A549 (cell line): ENCODE measurements around the gene TANGO2. TPM values are rescaled to one million over a fixed set of nuclear protein-coding genes. Genes with fewer than 3 reads are reported as not detected.

Experiments
- ATAC-seq, 2 experiments: fragments of 200-7000 bp in 1 of 2; fragments of >200 bp in 1 of 2; cut with Nextera tagmentation in 1 of 2; cut with Tn5 transposase in 1 of 2; 3 replicates each; pipeline versions ENCODE4 v1.8.0 to v1.9.1; 2018 to 2020; ENCODE audit warnings: mild to moderate bottlenecking in 1 of 2, moderate library complexity in 1 of 2
- CTCF ChIA-PET: fragments of 300-600 bp; sonication (Branson Sonifier 250); formaldehyde crosslinking; extraction: SDS; loops from one replicate; lab custom pipeline; 2021; ENCODE audit warnings: antibody characterized with exemption, inconsistent platforms; lab: Yijun Ruan, JAX
- POLR2A ChIA-PET: fragments of 350-600 bp; formaldehyde crosslinking; extraction: SDS; loops from one replicate; lab custom pipeline; 2021; ENCODE audit warnings: antibody characterized with exemption, inconsistent platforms; lab: Yijun Ruan, JAX
- DNase-seq, 2 experiments: peaks; one replicate each; pipeline versions ENCODE4 v3.0.0 to v3.0.0-alpha.2; 2011 to 2016; ENCODE audit warnings: low read depth in 1 of 2, low spot score in 1 of 2
- FAIRE-seq: peaks from 2 replicates; lab custom pipeline; 2011; peaks lifted over from hg19 to GRCh38; lab: Jason Lieb, UNC
- H3K27ac ChIP-seq, 2 experiments: fragments of >200 bp; sonication (Bioruptor Twin); formaldehyde crosslinking; 3 replicates each; pipeline ENCODE4 v1.5.1; 2016 to 2017
- H3K4me1 ChIP-seq: fragments of >200 bp; sonication (Bioruptor Twin); formaldehyde crosslinking; 3 replicates; pipeline ENCODE4 v1.6.1; 2016
- H3K4me2 ChIP-seq: fragments of >200 bp; sonication (Bioruptor Twin); formaldehyde crosslinking; 3 replicates; pipeline ENCODE4 v1.6.1; 2016
- H3K4me3 ChIP-seq: fragments of >200 bp; sonication (Bioruptor Twin); formaldehyde crosslinking; 3 replicates; pipeline ENCODE4 v1.5.1; 2016
- H3K9me3 ChIP-seq: fragments of >200 bp; sonication (Bioruptor Twin); formaldehyde crosslinking; 3 replicates; pipeline ENCODE4 v1.6.1; 2016
- CBX2 ChIP-seq: fragments of 200-600 bp; sonication (generic); IDR thresholded peaks from 2 replicates; pipeline ENCODE4 v1.6.1; 2016; ENCODE audit warnings: low read depth, mild to moderate bottlenecking, borderline replicate concordance
- EHMT2 ChIP-seq: fragments of 200-600 bp; sonication (generic); IDR thresholded peaks from 2 replicates; pipeline ENCODE4 v1.6.1; 2016; ENCODE audit warnings: antibody characterized with exemption, low read depth, mild to moderate bottlenecking, moderate library complexity
- HDAC2 ChIP-seq: fragments of 200-600 bp; sonication (generic); IDR thresholded peaks from 2 replicates; pipeline ENCODE4 v1.6.1; 2016
- HOXA7 ChIP-seq: fragments of 250-450 bp; sonication (Bioruptor Pico); IDR thresholded peaks from 2 replicates; pipeline ENCODE4 v1.5.0; 2020; ENCODE audit warnings: mild to moderate bottlenecking, moderate library complexity
- NFE2L2 ChIP-seq: fragments of 150-350 bp; conservative IDR thresholded peaks from 2 replicates; pipeline ENCODE4 v1.6.1; 2014; ENCODE audit warnings: low read length
- NPAS2 ChIP-seq: fragments of 250-450 bp; sonication (Bioruptor Pico); IDR thresholded peaks from 2 replicates; pipeline ENCODE4 v1.8.0; 2022; ENCODE audit warnings: mild to moderate bottlenecking, moderate library complexity, borderline replicate concordance
- SMC3 ChIP-seq: fragments of >200 bp; sonication (Bioruptor Twin); formaldehyde crosslinking; IDR thresholded peaks from 3 replicates; pipeline ENCODE4 v1.6.1; 2018; ENCODE audit warnings: inconsistent platforms
- WGBS: methylation state at CpG from one replicate; pipeline ENCODE4 v1.1.6; 2017; ENCODE audit errors: missing lambda C conversion rate; 5-methylcytosine and 5-hydroxymethylcytosine counted together
- polyA plus RNA-seq, 4 experiments: library from polyadenylated mRNA; depleted of rRNA in 3 of 4; stranded (reverse); fragments of >200 nt; fragmentation: RNase III in 1 of 4; extraction: RNeasy Plus Mini Kit Qiagen cat#74134 plus additional on column Dnase treatment in 1 of 4; gene quantifications; 2 replicates in 3 of 4; 3 replicates in 1 of 4; pipeline ENCODE4 v1.2.3, GENCODE V29; 2011 to 2017
- small RNA-seq, 6 experiments: library from RNA; depleted of rRNA; stranded (forward); fragments of <200 nt; gene quantifications; one replicate each; pipeline ENCODE3, GENCODE V24; 2012
- TF ChIP-seq, protein P1 (sequence below): IDR thresholded peaks from 2 replicates; pipeline ENCODE4 v1.6.1; 2012; ENCODE audit warnings: low read depth, borderline replicate concordance
- TF ChIP-seq, protein P2 (sequence below): fragments of 150-350 bp; IDR thresholded peaks from 2 replicates; pipeline ENCODE4 v1.6.1; 2014; ENCODE audit warnings: low read depth, mild to moderate bottlenecking, low read length

TANGO2 gene
- polyA plus RNA-seq, 2 of the 4 experiments (the other 2 are of a cell fraction) = 13.2 to 13.8 TPM

DNA sequence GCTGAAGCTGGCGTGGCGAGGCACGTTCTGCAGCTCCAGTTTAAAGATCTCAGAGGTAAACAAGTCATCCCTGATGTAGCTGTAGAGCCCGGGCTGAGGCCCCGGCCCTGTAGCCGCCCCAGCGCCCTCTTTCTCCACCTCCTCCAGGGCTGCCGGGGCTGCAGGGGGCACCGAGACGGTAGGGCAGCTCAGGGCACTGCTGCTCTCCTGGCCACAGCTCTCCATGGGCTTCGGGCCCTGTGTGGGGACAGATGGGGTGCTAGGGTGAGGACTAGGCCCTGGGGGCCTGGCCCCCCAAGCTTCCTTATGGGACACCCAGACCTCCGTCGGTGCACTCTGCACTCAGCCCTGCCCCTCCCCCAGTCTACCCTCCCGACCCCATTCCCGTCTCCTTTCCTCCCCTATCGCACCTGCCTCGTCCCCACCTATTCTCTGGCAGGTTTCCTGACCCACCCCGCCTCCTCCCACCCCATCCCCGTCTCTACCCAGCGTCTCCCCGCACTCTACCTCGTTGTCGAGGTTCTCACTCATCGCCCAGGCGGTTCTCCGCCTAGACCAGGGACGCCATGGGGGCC, 95.6 kb downstream of the TANGO2 start:
- Histone ChIP-seq H3K4me3 (peak overlapping the region; percentile 68), H3K4me2 (peak overlapping the region; percentile 94), H3K27ac (peak overlapping the region; percentile 87 to 95), H3K4me1 (peaks cover 22% of the 10 kb centered on the region), H3K9me3 (no peaks in the 10 kb centered on the region)
- FAIRE-seq (no peak), ATAC-seq (peak; percentile 2 to 11; a peak in 3 of 6 replicates), DNase-seq (no peak)
- ChIA-PET CTCF (interaction anchor here (1.2 to 1.9 kb wide), 2 partner anchors 13 to 145 kb away, joined by 3 to 5 read pairs; no protein-coding TSS in a partner anchor), POLR2A (no interaction called here)
- 24% methylated on average over 5 of the region's 27 CpGs for WGBS
- TF ChIP-seq EHMT2 (no peak), CBX2 (no peak), HDAC2 (no peak), NFE2L2 (no peak), HOXA7 (no peak), NPAS2 (no peak), SMC3 (no peak)
- TF ChIP-seq, protein P1, sequence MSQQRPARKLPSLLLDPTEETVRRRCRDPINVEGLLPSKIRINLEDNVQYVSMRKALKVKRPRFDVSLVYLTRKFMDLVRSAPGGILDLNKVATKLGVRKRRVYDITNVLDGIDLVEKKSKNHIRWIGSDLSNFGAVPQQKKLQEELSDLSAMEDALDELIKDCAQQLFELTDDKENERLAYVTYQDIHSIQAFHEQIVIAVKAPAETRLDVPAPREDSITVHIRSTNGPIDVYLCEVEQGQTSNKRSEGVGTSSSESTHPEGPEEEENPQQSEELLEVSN = no peak
- TF ChIP-seq, protein P2, sequence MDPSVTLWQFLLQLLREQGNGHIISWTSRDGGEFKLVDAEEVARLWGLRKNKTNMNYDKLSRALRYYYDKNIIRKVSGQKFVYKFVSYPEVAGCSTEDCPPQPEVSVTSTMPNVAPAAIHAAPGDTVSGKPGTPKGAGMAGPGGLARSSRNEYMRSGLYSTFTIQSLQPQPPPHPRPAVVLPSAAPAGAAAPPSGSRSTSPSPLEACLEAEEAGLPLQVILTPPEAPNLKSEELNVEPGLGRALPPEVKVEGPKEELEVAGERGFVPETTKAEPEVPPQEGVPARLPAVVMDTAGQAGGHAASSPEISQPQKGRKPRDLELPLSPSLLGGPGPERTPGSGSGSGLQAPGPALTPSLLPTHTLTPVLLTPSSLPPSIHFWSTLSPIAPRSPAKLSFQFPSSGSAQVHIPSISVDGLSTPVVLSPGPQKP = no peak

Small RNA genes lying within 50 kb of the gene (small RNA-seq; reads per million reads assigned to genes)
- gene MIR185 (42.2 to 1,732 (median 1,189) reads per million in 6 experiments), gene MIR6816 (0 reads per million in 6 experiments), gene RF00017 (0 reads per million in 6 experiments)

Other genes starting within 250 kb of the TANGO2 start
- gene GNB1L, start 166.2 kb upstream of the TANGO2 start, polyA plus RNA-seq (2011; rRNA removed) = 1.6 and 1.8 TPM in 2 replicates
- gene GNB1L, start 166.2 kb upstream of the TANGO2 start, polyA plus RNA-seq (2017; fragmentation: RNase III; extraction: RNeasy Plus Mini Kit Qiagen cat#74134 plus additional on column Dnase treatment) = 8.2 to 10.3 TPM (median 8.9 TPM) in 3 replicates
- 4.4 and 4.5 TPM in 2 replicates for gene RTL10, start 166.2 kb upstream of the TANGO2 start, polyA plus RNA-seq (2011; rRNA removed)
- gene RTL10, start 166.2 kb upstream of the TANGO2 start, polyA plus RNA-seq (2017; fragmentation: RNase III; extraction: RNeasy Plus Mini Kit Qiagen cat#74134 plus additional on column Dnase treatment) = 5.1 to 5.3 TPM (median 5.1 TPM) in 3 replicates
- 69.5 and 72.3 TPM in 2 replicates for gene COMT, start 79.3 kb upstream of the TANGO2 start, polyA plus RNA-seq (2011; rRNA removed)
- gene COMT, start 79.3 kb upstream of the TANGO2 start, polyA plus RNA-seq (2017; fragmentation: RNase III; extraction: RNeasy Plus Mini Kit Qiagen cat#74134 plus additional on column Dnase treatment) = 113 to 135 TPM (median 125 TPM) in 3 replicates
- 15.5 and 16.3 TPM in 2 replicates for gene TXNRD2, start 79.3 kb upstream of the TANGO2 start, polyA plus RNA-seq (2011; rRNA removed)
- gene TXNRD2, start 79.3 kb upstream of the TANGO2 start, polyA plus RNA-seq (2017; fragmentation: RNase III; extraction: RNeasy Plus Mini Kit Qiagen cat#74134 plus additional on column Dnase treatment) = 25.6 to 29.3 TPM (median 25.6 TPM) in 3 replicates
- 0.81 and 1.1 TPM in 2 replicates for gene ARVCF, start 4.3 kb upstream of the TANGO2 start, polyA plus RNA-seq (2011; rRNA removed)
- 1.2 to 2.1 TPM (median 1.9 TPM) in 3 replicates for gene ARVCF, start 4.3 kb upstream of the TANGO2 start, polyA plus RNA-seq (2017; fragmentation: RNase III; extraction: RNeasy Plus Mini Kit Qiagen cat#74134 plus additional on column Dnase treatment)
- gene DGCR8, start 59.1 kb downstream of the TANGO2 start, polyA plus RNA-seq (2011; rRNA removed) = 18.1 and 18.7 TPM in 2 replicates
- gene DGCR8, start 59.1 kb downstream of the TANGO2 start, polyA plus RNA-seq (2017; fragmentation: RNase III; extraction: RNeasy Plus Mini Kit Qiagen cat#74134 plus additional on column Dnase treatment) = 20.6 to 22.1 TPM (median 21.3 TPM) in 3 replicates
- gene RANBP1, start 95.0 kb downstream of the TANGO2 start, polyA plus RNA-seq (2011; rRNA removed) = 197 and 239 TPM in 2 replicates
- gene RANBP1, start 95.0 kb downstream of the TANGO2 start, polyA plus RNA-seq (2017; fragmentation: RNase III; extraction: RNeasy Plus Mini Kit Qiagen cat#74134 plus additional on column Dnase treatment) = 325 to 369 TPM (median 338 TPM) in 3 replicates
- gene TRMT2A, start 96.1 kb downstream of the TANGO2 start, polyA plus RNA-seq (2011; rRNA removed) = 11.6 and 12.3 TPM in 2 replicates
- 24.1 to 28.8 TPM (median 26.8 TPM) in 3 replicates for gene TRMT2A, start 96.1 kb downstream of the TANGO2 start, polyA plus RNA-seq (2017; fragmentation: RNase III; extraction: RNeasy Plus Mini Kit Qiagen cat#74134 plus additional on column Dnase treatment)
- gene ZDHHC8, start 110.7 kb downstream of the TANGO2 start, polyA plus RNA-seq (2011; rRNA removed) = 5.3 and 7.2 TPM in 2 replicates
- 24.2 to 29.0 TPM (median 28.1 TPM) in 3 replicates for gene ZDHHC8, start 110.7 kb downstream of the TANGO2 start, polyA plus RNA-seq (2017; fragmentation: RNase III; extraction: RNeasy Plus Mini Kit Qiagen cat#74134 plus additional on column Dnase treatment)
- gene CCDC188, start 129.9 kb downstream of the TANGO2 start, polyA plus RNA-seq (2011; rRNA removed) = not detected in 2 replicates
- not detected in 3 replicates for gene CCDC188, start 129.9 kb downstream of the TANGO2 start, polyA plus RNA-seq (2017; fragmentation: RNase III; extraction: RNeasy Plus Mini Kit Qiagen cat#74134 plus additional on column Dnase treatment)
- gene RTN4R, start 247.2 kb downstream of the TANGO2 start, polyA plus RNA-seq (2011; rRNA removed) = 1.0 and 1.2 TPM in 2 replicates
- 2.1 to 2.8 TPM (median 2.7 TPM) in 3 replicates for gene RTN4R, start 247.2 kb downstream of the TANGO2 start, polyA plus RNA-seq (2017; fragmentation: RNase III; extraction: RNeasy Plus Mini Kit Qiagen cat#74134 plus additional on column Dnase treatment)